ENCODE measurements around the gene STAT3.

GRCh38 chr17:42277342-42277712 is 110.9 kb downstream of the STAT3 start:
- TF ChIP-seq, protein P1, sequence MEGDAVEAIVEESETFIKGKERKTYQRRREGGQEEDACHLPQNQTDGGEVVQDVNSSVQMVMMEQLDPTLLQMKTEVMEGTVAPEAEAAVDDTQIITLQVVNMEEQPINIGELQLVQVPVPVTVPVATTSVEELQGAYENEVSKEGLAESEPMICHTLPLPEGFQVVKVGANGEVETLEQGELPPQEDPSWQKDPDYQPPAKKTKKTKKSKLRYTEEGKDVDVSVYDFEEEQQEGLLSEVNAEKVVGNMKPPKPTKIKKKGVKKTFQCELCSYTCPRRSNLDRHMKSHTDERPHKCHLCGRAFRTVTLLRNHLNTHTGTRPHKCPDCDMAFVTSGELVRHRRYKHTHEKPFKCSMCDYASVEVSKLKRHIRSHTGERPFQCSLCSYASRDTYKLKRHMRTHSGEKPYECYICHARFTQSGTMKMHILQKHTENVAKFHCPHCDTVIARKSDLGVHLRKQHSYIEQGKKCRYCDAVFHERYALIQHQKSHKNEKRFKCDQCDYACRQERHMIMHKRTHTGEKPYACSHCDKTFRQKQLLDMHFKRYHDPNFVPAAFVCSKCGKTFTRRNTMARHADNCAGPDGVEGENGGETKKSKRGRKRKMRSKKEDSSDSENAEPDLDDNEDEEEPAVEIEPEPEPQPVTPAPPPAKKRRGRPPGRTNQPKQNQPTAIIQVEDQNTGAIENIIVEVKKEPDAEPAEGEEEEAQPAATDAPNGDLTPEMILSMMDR (IDR thresholded peaks at IDR 0.05): no peak
- no peak for TF ChIP-seq ZFX (IDR thresholded peaks at IDR 0.05; ENCODE audit: borderline replicate concordance)

Measured in 22Rv1 (cell line).